CD4-positive, alpha-beta T cell treated with Interleukin-12 subunit alpha and Interleukin-12 subunit beta, for 1 hour (primary cell): ENCODE results near the gene XPO5.

ENCODE experiments used
- DNase-seq: peaks from one replicate; pipeline ENCODE4 v3.0.0-alpha.2; 2020

The XPO5 gene

GRCh38 chr6:43494766-43495165, 81.1 kb downstream of the XPO5 start:
- DNase-seq: no peak

- no peak for DNase-seq
Measured at GRCh38 chr6:43494321-43494720, 81.5 kb downstream of the XPO5 start.

GRCh38 chr6:43493833-43494232, 82.0 kb downstream of the XPO5 start:
- DNase-seq: no peak

- no peak for DNase-seq
Measured at GRCh38 chr6:43493230-43493629, 82.6 kb downstream of the XPO5 start.

- no peak for DNase-seq
Measured at GRCh38 chr6:43492673-43493072, 83.2 kb downstream of the XPO5 start.

GRCh38 chr6:43491750-43492661, 83.8 kb downstream of the XPO5 start:
- no peak for DNase-seq

GRCh38 chr6:43490523-43490939, 85.3 kb downstream of the XPO5 start:
- DNase-seq: no peak

GRCh38 chr6:43489277-43490072, 86.4 kb downstream of the XPO5 start:
- DNase-seq: no peak

GRCh38 chr6:43488667-43489276, 87.1 kb downstream of the XPO5 start:
- no peak for DNase-seq

GRCh38 chr6:43481591-43482236, 94.1 kb downstream of the XPO5 start:
- no peak for DNase-seq

- DNase-seq: no peak
Measured at GRCh38 chr6:43481075-43481474, 94.8 kb downstream of the XPO5 start.

- peak; percentile 12 for DNase-seq
Measured at GRCh38 chr6:43478008-43478372, 97.8 kb downstream of the XPO5 start.

- peak; percentile 96 for DNase-seq
Measured at GRCh38 chr6:43477235-43478007, 98.4 kb downstream of the XPO5 start, which contains the start of gene TJAP1. TSS of gene TJAP1 (plus strand) at chr6:43477570. CDS start at chr6:43499002, 21,432 bp downstream.

- DNase-seq: no peak
Measured at GRCh38 chr6:43476746-43477145, 99.1 kb downstream of the XPO5 start.

GRCh38 chr6:43475516-43475915, 100.3 kb downstream of the XPO5 start:
- no peak for DNase-seq

GRCh38 chr6:43472515-43472914, 103.3 kb downstream of the XPO5 start:
- DNase-seq: no peak
